ENCODE data around the gene TNNT1.
"Not testable (repeated sequence)": the region's sequence is repeated elsewhere in the genome, so short reads cannot be mapped to it uniquely, and the experiment has no call there.

Gene TNNT1

GRCh38 chr19:55173186-55173713, 24.2 kb upstream of the TNNT1 start:
- no peak for TF ChIP-seq CTCF (IDR thresholded peaks at IDR 0.05)
- peaks cover 100% of the 10 kb centered on the region for H3K27me3 Mint-ChIP-seq (ENCODE audit: low read depth, poor library complexity)
- DNase-seq: peak; percentile 44
- peak overlapping the region; percentile 74 for H3K4me3 Mint-ChIP-seq
- no peak overlapping the region for H3K27ac Mint-ChIP-seq
- H3K4me1 Mint-ChIP-seq: peaks cover 11% of the 10 kb centered on the region
- H3K36me3 Mint-ChIP-seq (ENCODE audit: low read depth): no peaks in the 10 kb centered on the region
- H3K9me3 Mint-ChIP-seq: peaks cover 15% of the 10 kb centered on the region

GRCh38 chr19:55172741-55173140, 23.7 kb upstream of the TNNT1 start:
- Mint-ChIP-seq H3K36me3 (ENCODE audit: low read depth) (no peaks in the 10 kb centered on the region), H3K27ac (no peak overlapping the region), H3K4me1 (peaks cover 11% of the 10 kb centered on the region), H3K4me3 (peak overlapping the region; percentile 74), H3K9me3 (peaks cover 15% of the 10 kb centered on the region), H3K27me3 (ENCODE audit: low read depth, poor library complexity) (peaks cover 97% of the 10 kb centered on the region)
- TF ChIP-seq CTCF (IDR thresholded peaks at IDR 0.05): no peak
- no peak for DNase-seq

- not testable (repeated sequence) for H3K36me3 Mint-ChIP-seq (ENCODE audit: low read depth); H3K27ac Mint-ChIP-seq; DNase-seq
- H3K9me3 Mint-ChIP-seq: peaks cover 15% of the 10 kb centered on the region
- peaks cover 95% of the 10 kb centered on the region for H3K27me3 Mint-ChIP-seq (ENCODE audit: low read depth, poor library complexity)
- peaks cover 11% of the 10 kb centered on the region for H3K4me1 Mint-ChIP-seq
- H3K4me3 Mint-ChIP-seq: peak overlapping the region; percentile 74
Observed at GRCh38 chr19:55172318-55172717, 23.3 kb upstream of the TNNT1 start.

GRCh38 chr19:55171440-55171839, 22.4 kb upstream of the TNNT1 start:
- no peak for DNase-seq
- no peak overlapping the region for H3K27ac Mint-ChIP-seq
- TF ChIP-seq CTCF (IDR thresholded peaks at IDR 0.05): no peak
- H3K4me1 Mint-ChIP-seq: peaks cover 19% of the 10 kb centered on the region
- H3K4me3 Mint-ChIP-seq: no peak overlapping the region
- H3K9me3 Mint-ChIP-seq: peaks cover 15% of the 10 kb centered on the region
- no peaks in the 10 kb centered on the region for H3K36me3 Mint-ChIP-seq (ENCODE audit: low read depth)
- peaks cover 92% of the 10 kb centered on the region for H3K27me3 Mint-ChIP-seq (ENCODE audit: low read depth, poor library complexity)

- Mint-ChIP-seq H3K36me3 (ENCODE audit: low read depth) (no peaks in the 10 kb centered on the region), H3K27me3 (ENCODE audit: low read depth, poor library complexity) (peaks cover 76% of the 10 kb centered on the region), H3K4me1 (peaks cover 20% of the 10 kb centered on the region), H3K9me3 (peaks cover 6% of the 10 kb centered on the region), H3K27ac (no peak overlapping the region), H3K4me3 (no peak overlapping the region)
- DNase-seq: no peak
- TF ChIP-seq CTCF (IDR thresholded peaks at IDR 0.05): no peak
Observed at GRCh38 chr19:55169136-55169535, 20.1 kb upstream of the TNNT1 start.

- H3K4me3 Mint-ChIP-seq: peak within 1 kb of the TSS; percentile 90
- H3K4me1 Mint-ChIP-seq: peaks cover 8% of the 10 kb centered on the region
- peaks cover 73% of the 10 kb centered on the region for H3K27me3 Mint-ChIP-seq (ENCODE audit: low read depth, poor library complexity)
- peak within 1 kb of the TSS; percentile 98 for H3K27ac Mint-ChIP-seq
- DNase-seq: peak; percentile 98
- peaks cover 4% of the 10 kb centered on the region for H3K9me3 Mint-ChIP-seq
- no peak for TF ChIP-seq CTCF (IDR thresholded peaks at IDR 0.05)
- no peaks in the 10 kb centered on the region for H3K36me3 Mint-ChIP-seq (ENCODE audit: low read depth)
Observed at GRCh38 chr19:55166530-55167268, 17.7 kb upstream of the TNNT1 start, which contains the start of gene DNAAF3. Gene DNAAF3, minus strand, starts transcription at chr19:55166613. Its CDS starts 200 bp downstream, at chr19:55166413.

All from nephron progenitor cell (in vitro differentiated cells).